ENCODE data around the gene SAMD4A.

Gene SAMD4A

GRCh38 chr14:54631016-54631415 lies 64.1 kb downstream of the SAMD4A start:
- TF ChIP-seq ZFX (IDR thresholded peaks at IDR 0.05): no peak
- TF ChIP-seq CTCF (conservative IDR thresholded peaks at IDR 0.05): no peak
- H3K27ac ChIP-seq: no peak overlapping the region

GRCh38 chr14:54632452-54632851 lies 65.5 kb downstream of the SAMD4A start:
- TF ChIP-seq ZFX (IDR thresholded peaks at IDR 0.05) (no peak), CTCF (conservative IDR thresholded peaks at IDR 0.05) (no peak)
- H3K27ac ChIP-seq: no peak overlapping the region

GRCh38 chr14:54633076-54633475 lies 66.1 kb downstream of the SAMD4A start:
- no peak for TF ChIP-seq CTCF (conservative IDR thresholded peaks at IDR 0.05)
- no peak for TF ChIP-seq ZFX (IDR thresholded peaks at IDR 0.05)
- H3K27ac ChIP-seq: no peak overlapping the region

DNA sequence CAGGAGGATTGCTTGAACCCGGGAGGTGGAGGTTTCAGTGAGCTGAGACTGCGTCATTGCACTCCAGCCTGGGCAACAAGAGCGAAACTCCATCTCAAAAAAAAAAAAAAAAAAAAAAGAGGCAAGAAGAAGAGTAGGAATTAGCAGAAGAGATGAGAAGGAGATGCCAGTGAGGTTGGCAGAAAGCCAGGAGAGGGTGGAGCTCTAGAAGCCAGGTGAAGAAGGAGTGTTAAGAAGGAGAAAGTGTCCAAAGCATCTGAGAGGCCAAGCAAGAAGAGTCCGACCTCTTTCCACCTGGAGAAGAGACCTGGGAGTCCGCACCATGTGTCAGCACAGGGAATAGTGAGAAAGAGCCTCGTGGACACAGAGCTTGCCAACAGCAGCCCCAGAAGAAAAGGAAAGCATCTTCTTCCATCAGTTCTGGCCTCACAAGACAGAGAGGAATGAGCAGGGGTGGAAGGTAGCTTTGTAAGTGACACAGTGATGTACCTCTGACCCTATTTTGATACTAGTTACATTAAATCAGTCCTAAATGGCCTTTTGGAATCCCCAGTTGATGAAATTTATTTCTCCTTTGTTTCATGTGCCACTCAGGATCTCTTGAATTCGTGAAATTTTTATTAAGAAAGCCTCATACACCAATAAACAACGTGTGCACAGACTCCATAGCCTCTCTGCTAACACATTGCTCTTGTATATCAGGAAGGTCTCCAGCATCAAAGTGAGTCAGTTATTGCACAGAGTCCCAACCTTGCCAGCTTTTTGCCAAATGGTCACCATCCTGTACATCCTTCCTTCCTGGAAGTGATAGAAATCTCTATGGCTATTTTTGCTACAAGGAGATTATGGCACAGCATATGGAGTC lies 70.6 kb downstream of the SAMD4A start:
- no peak overlapping the region for H3K27ac ChIP-seq
- TF ChIP-seq ZFX (IDR thresholded peaks at IDR 0.05): no peak
- TF ChIP-seq CTCF (conservative IDR thresholded peaks at IDR 0.05): no peak

GRCh38 chr14:54638135-54638446 lies 71.2 kb downstream of the SAMD4A start:
- no peak overlapping the region for H3K27ac ChIP-seq
- no peak for TF ChIP-seq CTCF (conservative IDR thresholded peaks at IDR 0.05)
- TF ChIP-seq ZFX (IDR thresholded peaks at IDR 0.05): no peak

- no peak overlapping the region for H3K27ac ChIP-seq
- TF ChIP-seq ZFX (IDR thresholded peaks at IDR 0.05) (no peak), CTCF (conservative IDR thresholded peaks at IDR 0.05) (no peak)
Measured at GRCh38 chr14:54639611-54640010, 72.7 kb downstream of the SAMD4A start.

DNA sequence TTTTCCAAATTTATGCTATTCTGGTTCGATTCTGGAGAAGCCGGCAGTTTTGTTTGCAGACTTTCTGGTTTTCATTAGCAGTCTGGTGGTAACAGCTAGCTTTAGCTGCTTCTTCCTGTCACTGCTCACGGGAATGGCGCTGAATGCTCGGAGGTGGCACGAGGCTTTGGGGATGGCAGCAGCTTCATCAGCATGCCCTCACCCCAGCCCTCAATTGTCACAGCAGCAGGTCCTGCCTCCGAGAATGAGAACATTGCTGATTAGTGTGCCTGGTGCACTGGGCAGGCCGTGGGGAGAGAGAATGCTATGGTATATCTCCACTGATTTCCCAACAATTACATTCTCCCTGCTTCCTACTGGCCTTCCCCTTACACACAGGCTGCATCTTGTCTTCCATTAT lies 73.6 kb downstream of the SAMD4A start:
- TF ChIP-seq CTCF (conservative IDR thresholded peaks at IDR 0.05): no peak
- TF ChIP-seq ZFX (IDR thresholded peaks at IDR 0.05): no peak
- no peak overlapping the region for H3K27ac ChIP-seq

Data from C4-2B (cell line).